ENCODE data around the gene INPP1.

The INPP1 gene

DNA sequence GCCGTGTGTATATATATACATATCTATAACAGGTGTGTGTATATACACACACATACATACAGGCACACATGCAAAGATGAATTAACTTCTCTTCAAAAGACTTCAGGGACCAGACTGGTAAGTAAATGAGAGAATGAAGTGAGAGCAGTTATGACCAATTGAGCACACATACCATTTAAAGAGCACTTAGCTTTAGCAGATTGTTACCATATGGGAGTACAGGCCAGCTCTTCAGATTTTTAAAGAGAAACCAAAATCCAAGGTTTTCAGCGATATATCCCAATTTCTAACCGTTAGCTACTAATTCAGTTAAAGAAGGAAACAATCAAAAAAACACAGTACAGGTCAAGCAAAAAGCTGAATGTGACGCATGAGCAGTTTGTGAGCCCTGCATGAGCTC lies 23.7 kb downstream of the INPP1 start:
- no peak overlapping the region for H3K4me3 ChIP-seq (ENCODE audit: low read length)
- H3K79me2 ChIP-seq (ENCODE audit: low read length) = no peaks in the 10 kb centered on the region
- H3K27me3 ChIP-seq (ENCODE audit: low read depth, low read length) = no peaks in the 10 kb centered on the region
- no peaks in the 10 kb centered on the region for H4K20me1 ChIP-seq (ENCODE audit: insufficient read depth, low read length)
- no peaks in the 10 kb centered on the region for H3K4me1 ChIP-seq (ENCODE audit: low read length)
- H3K9me3 ChIP-seq (ENCODE audit: insufficient read depth, low read length) = no peaks in the 10 kb centered on the region
- H3K9ac ChIP-seq (ENCODE audit: low read length) = no peak overlapping the region
- H3K4me2 ChIP-seq (ENCODE audit: low read length) = no peak overlapping the region
- no peak overlapping the region for H3K27ac ChIP-seq (ENCODE audit: low read length)
- TF ChIP-seq, protein P1, sequence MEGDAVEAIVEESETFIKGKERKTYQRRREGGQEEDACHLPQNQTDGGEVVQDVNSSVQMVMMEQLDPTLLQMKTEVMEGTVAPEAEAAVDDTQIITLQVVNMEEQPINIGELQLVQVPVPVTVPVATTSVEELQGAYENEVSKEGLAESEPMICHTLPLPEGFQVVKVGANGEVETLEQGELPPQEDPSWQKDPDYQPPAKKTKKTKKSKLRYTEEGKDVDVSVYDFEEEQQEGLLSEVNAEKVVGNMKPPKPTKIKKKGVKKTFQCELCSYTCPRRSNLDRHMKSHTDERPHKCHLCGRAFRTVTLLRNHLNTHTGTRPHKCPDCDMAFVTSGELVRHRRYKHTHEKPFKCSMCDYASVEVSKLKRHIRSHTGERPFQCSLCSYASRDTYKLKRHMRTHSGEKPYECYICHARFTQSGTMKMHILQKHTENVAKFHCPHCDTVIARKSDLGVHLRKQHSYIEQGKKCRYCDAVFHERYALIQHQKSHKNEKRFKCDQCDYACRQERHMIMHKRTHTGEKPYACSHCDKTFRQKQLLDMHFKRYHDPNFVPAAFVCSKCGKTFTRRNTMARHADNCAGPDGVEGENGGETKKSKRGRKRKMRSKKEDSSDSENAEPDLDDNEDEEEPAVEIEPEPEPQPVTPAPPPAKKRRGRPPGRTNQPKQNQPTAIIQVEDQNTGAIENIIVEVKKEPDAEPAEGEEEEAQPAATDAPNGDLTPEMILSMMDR (IDR thresholded peaks at IDR 0.05; ENCODE audit: low read depth, low read length) = no peak
- no peak for TF ChIP-seq EZH2phosphoT487 (IDR thresholded peaks at IDR 0.05; ENCODE audit: low read depth)
- H3K36me3 ChIP-seq (replicated peaks; ENCODE audit: low read depth, low read length) = no peaks in the 10 kb centered on the region
- no peak overlapping the region for H2AFZ ChIP-seq (ENCODE audit: low read depth, low read length)

DNA sequence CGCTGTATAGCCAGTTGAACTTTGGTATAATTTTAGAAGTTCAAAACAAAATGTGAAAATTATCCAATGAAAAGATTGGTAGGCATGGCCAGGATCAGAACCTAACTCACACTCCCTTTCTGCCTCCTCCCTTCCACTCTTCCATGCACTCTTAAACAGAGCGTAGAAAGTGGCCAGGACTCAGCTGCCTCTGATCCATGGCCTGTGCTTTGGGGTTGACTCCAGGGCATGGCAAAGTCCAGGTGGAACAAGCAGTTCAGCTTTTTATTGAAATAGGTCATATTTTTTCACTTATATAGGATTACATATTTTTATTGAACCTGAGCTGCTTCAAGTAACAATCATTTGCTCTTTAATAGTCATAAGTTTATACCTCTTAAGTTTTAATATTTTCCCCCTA lies 26.2 kb downstream of the INPP1 start:
- no peaks in the 10 kb centered on the region for H3K27me3 ChIP-seq (ENCODE audit: low read depth, low read length)
- no peak overlapping the region for H3K27ac ChIP-seq (ENCODE audit: low read length)
- H3K4me1 ChIP-seq (ENCODE audit: low read length) = 0 out of 2 replicates have a peak, but pooled peaks cover 2% of the 10 kb centered on the region
- H2AFZ ChIP-seq (ENCODE audit: low read depth, low read length) = no peak overlapping the region
- TF ChIP-seq, protein P1 (IDR thresholded peaks at IDR 0.05; ENCODE audit: low read depth, low read length) = no peak
- H3K79me2 ChIP-seq (ENCODE audit: low read length) = no peaks in the 10 kb centered on the region
- H3K36me3 ChIP-seq (replicated peaks; ENCODE audit: low read depth, low read length) = no peaks in the 10 kb centered on the region
- no peak overlapping the region for H3K4me2 ChIP-seq (ENCODE audit: low read length)
- H3K9ac ChIP-seq (ENCODE audit: low read length) = no peak overlapping the region
- H3K4me3 ChIP-seq (ENCODE audit: low read length) = no peak overlapping the region
- H3K9me3 ChIP-seq (ENCODE audit: insufficient read depth, low read length) = no peaks in the 10 kb centered on the region
- H4K20me1 ChIP-seq (ENCODE audit: insufficient read depth, low read length) = no peaks in the 10 kb centered on the region

DNA sequence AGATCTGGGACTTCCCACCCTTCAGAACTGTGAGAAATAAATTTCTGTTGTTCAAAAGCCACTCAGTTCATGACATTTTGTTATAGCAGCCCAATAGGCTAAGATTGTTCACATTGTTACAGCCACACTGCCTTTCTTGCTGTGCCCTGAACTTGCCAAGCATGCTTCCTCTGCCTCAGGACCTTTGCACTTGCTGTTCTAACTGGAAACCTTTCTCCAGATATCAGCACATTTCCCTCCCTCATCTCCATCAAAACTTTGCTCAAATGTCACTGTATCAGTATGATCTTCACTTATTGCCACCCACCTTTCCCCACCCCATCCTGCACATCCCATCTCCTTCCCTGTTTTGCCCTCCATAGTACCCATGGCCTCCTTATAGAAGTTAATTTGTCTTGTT lies 32.7 kb downstream of the INPP1 start:
- no peaks in the 10 kb centered on the region for H3K27me3 ChIP-seq (ENCODE audit: low read depth, low read length)

DNA sequence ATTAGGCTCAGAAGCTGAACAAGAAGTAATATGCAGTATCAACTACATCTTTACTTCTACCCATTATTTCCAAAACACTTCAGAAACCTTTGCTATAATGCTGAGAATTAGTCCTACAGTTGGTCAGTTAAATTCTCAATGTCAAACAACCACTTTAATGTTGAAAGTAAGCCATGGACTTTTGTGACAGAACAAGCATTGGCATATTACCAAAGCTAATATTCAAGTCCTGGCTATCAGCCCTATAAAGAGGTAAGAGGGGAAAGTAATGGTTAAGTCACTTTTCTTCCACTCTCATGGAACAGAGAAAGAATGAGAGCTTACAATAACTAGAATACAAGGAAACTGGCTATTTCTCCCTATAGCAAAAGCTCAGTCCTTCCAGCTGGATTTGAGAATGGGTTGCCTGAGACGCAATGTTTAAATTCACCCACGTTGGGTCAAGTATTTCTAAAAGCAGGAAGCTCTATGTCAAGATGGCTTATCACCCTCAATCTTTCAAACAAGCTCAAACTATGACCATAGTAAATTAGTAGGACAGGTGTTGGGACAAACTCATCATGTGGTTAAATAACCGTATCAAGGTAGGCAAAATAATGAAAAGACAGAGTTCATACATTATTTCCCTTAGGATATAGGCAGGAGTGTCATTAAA lies 33.3 kb downstream of the INPP1 start:
- H2AFZ ChIP-seq (ENCODE audit: low read depth, low read length) = no peak overlapping the region
- H3K9me3 ChIP-seq (ENCODE audit: insufficient read depth, low read length) = no peaks in the 10 kb centered on the region

More for the DNA sequence above, 32.7 kb downstream of the INPP1 start:
- no peaks in the 10 kb centered on the region for H3K79me2 ChIP-seq (ENCODE audit: low read length)
- H3K4me2 ChIP-seq (ENCODE audit: low read length) = no peak overlapping the region
- no peaks in the 10 kb centered on the region for H3K36me3 ChIP-seq (replicated peaks; ENCODE audit: low read depth, low read length)
- TF ChIP-seq, protein P1 (IDR thresholded peaks at IDR 0.05; ENCODE audit: low read depth, low read length) = no peak
- TF ChIP-seq EZH2phosphoT487 (IDR thresholded peaks at IDR 0.05; ENCODE audit: low read depth) = no peak
- H2AFZ ChIP-seq (ENCODE audit: low read depth, low read length) = no peak overlapping the region
- H3K9ac ChIP-seq (ENCODE audit: low read length) = no peak overlapping the region
- H3K9me3 ChIP-seq (ENCODE audit: insufficient read depth, low read length) = no peaks in the 10 kb centered on the region
- H3K4me3 ChIP-seq (ENCODE audit: low read length) = no peak overlapping the region
- 0 out of 2 replicates have a peak, but pooled peaks cover 2% of the 10 kb centered on the region for H3K4me1 ChIP-seq (ENCODE audit: low read length)
- no peaks in the 10 kb centered on the region for H4K20me1 ChIP-seq (ENCODE audit: insufficient read depth, low read length)
- H3K27ac ChIP-seq (ENCODE audit: low read length) = no peak overlapping the region

More for the DNA sequence above, 33.3 kb downstream of the INPP1 start:
- no peak overlapping the region for H3K9ac ChIP-seq (ENCODE audit: low read length)
- 0 out of 2 replicates have a peak, but pooled peaks cover 2% of the 10 kb centered on the region for H3K4me1 ChIP-seq (ENCODE audit: low read length)
- no peaks in the 10 kb centered on the region for H4K20me1 ChIP-seq (ENCODE audit: insufficient read depth, low read length)
- H3K27ac ChIP-seq (ENCODE audit: low read length) = no peak overlapping the region
- no peaks in the 10 kb centered on the region for H3K79me2 ChIP-seq (ENCODE audit: low read length)
- no peak overlapping the region for H3K4me3 ChIP-seq (ENCODE audit: low read length)
- TF ChIP-seq, protein P1 (IDR thresholded peaks at IDR 0.05; ENCODE audit: low read depth, low read length) = no peak
- TF ChIP-seq EZH2phosphoT487 (IDR thresholded peaks at IDR 0.05; ENCODE audit: low read depth) = no peak
- H3K36me3 ChIP-seq (replicated peaks; ENCODE audit: low read depth, low read length) = no peaks in the 10 kb centered on the region
- no peak overlapping the region for H3K4me2 ChIP-seq (ENCODE audit: low read length)
- no peaks in the 10 kb centered on the region for H3K27me3 ChIP-seq (ENCODE audit: low read depth, low read length)

All from OCI-LY3 (cell line).